GM19043 (cell line): ENCODE results near the gene LTBP1.
"Not testable (repeated sequence)": the region's sequence is repeated elsewhere in the genome, so short reads cannot be mapped to it uniquely, and the experiment has no call there.

ENCODE experiments used
- ATAC-seq: cut with Tn5 transposase; IDR thresholded peaks from one replicate; pipeline ENCODE4 v1.9.1; 2021; ENCODE audit warnings: low read depth; ENCODE audit not compliant: unreplicated experiment

Gene LTBP1

GRCh38 chr2:33389695-33390094, 442.9 kb downstream of the LTBP1 start:
- not testable (repeated sequence) for ATAC-seq

- no peak for ATAC-seq
Measured at GRCh38 chr2:33391529-33392255, 444.9 kb downstream of the LTBP1 start.

- no peak for ATAC-seq
Measured at GRCh38 chr2:33392366-33392765, 445.6 kb downstream of the LTBP1 start.

- ATAC-seq = no peak
Measured at GRCh38 chr2:33395034-33395433, 448.3 kb downstream of the LTBP1 start.

- ATAC-seq = no peak
Measured at GRCh38 chr2:33395655-33396249, 449.0 kb downstream of the LTBP1 start.

GRCh38 chr2:33404321-33404720, 457.6 kb downstream of the LTBP1 start:
- ATAC-seq = no peak

- no peak for ATAC-seq
Measured at GRCh38 chr2:33406622-33407021, 459.9 kb downstream of the LTBP1 start.

GRCh38 chr2:33408109-33408508, 461.4 kb downstream of the LTBP1 start:
- no peak for ATAC-seq

GRCh38 chr2:33409417-33409955, 462.7 kb downstream of the LTBP1 start:
- no peak for ATAC-seq

GRCh38 chr2:33411765-33412164, 465.0 kb downstream of the LTBP1 start:
- no peak for ATAC-seq

- ATAC-seq = no peak
Measured at GRCh38 chr2:33412920-33413319, 466.2 kb downstream of the LTBP1 start.

- ATAC-seq = no peak
Measured at GRCh38 chr2:33419581-33420200, 472.9 kb downstream of the LTBP1 start.

- ATAC-seq = no peak
Measured at GRCh38 chr2:33420726-33421125, 474.0 kb downstream of the LTBP1 start.

GRCh38 chr2:33421820-33422219, 475.1 kb downstream of the LTBP1 start:
- no peak for ATAC-seq

- ATAC-seq = no peak
Measured at GRCh38 chr2:33425161-33425560, 478.4 kb downstream of the LTBP1 start.

GRCh38 chr2:33425586-33426031, 478.9 kb downstream of the LTBP1 start:
- no peak for ATAC-seq

- no peak for ATAC-seq
Measured at GRCh38 chr2:33426666-33427231, 480.0 kb downstream of the LTBP1 start.

- ATAC-seq = no peak
Measured at GRCh38 chr2:33430077-33430476, 483.3 kb downstream of the LTBP1 start.

- ATAC-seq = no peak
Measured at GRCh38 chr2:33430856-33431255, 484.1 kb downstream of the LTBP1 start.

GRCh38 chr2:33432871-33433270, 486.1 kb downstream of the LTBP1 start:
- no peak for ATAC-seq
